Measurements from ENCODE around the gene CD34. TPM values are rescaled to one million over a fixed set of nuclear protein-coding genes. Genes with fewer than 3 reads are reported as not detected.

Gene CD34
- total and polyA plus RNA-seq, 2 donors (not counting 1 experiment from before 2014, with no cell fraction given), result under 0.01 to 0.51 TPM

GRCh38 chr1:207909687-207910086 is 1.2 kb downstream of the CD34 start:
- Histone ChIP-seq H3K4me2 (ENCODE audit: extremely low read depth, insufficient read depth, low read length) (no peak overlapping the region), H3K9me3 (ENCODE audit: control insufficient read depth, insufficient read depth, low read depth, low read length) (no peaks in the 10 kb centered on the region), H3K4me3 (replicated peaks in 1 of 4; ENCODE audit: control extremely low read depth in 1 of 4, insufficient read depth in 1 of 4, low read depth in 3 of 4, low read length in 4 of 4) (no peak overlapping the region), H3K9ac (ENCODE audit: insufficient read depth, low read length) (no peak overlapping the region), H3K27ac (ENCODE audit: insufficient read depth, low read length) (no peak overlapping the region), H4K20me1 (ENCODE audit: control insufficient read depth, extremely low read depth, insufficient read depth, low read length) (no peaks in the 10 kb centered on the region), H3K79me2 (ENCODE audit: control insufficient read depth, insufficient read depth, low read length) (no peaks in the 10 kb centered on the region), H2AFZ (ENCODE audit: low read length) (no peak overlapping the region), H3K27me3 (ENCODE audit: control insufficient read depth, insufficient read depth, low read length) (peaks cover 8% of the 10 kb centered on the region), H3K36me3 (ENCODE audit: control insufficient read depth, insufficient read depth, low read length) (no peaks in the 10 kb centered on the region), H3K4me1 (ENCODE audit: control insufficient read depth, extremely low read depth, insufficient read depth, low read length) (no peaks in the 10 kb centered on the region)
- no peak for TF ChIP-seq CTCF (conservative IDR thresholded peaks at IDR 0.05 in 1 of 2, IDR thresholded peaks at IDR 0.05 in 1 of 2; ENCODE audit: low read depth in 1 of 2, low read length in 2 of 2)
- no peak for TF ChIP-seq EZH2 (IDR thresholded peaks at IDR 0.05; ENCODE audit: low read length, missing control alignments)
- no peak for DNase-seq (ENCODE audit: low read depth in 2 of 2)

GRCh38 chr1:207908107-207908734 is 2.7 kb downstream of the CD34 start:
- no peaks in the 10 kb centered on the region for H4K20me1 ChIP-seq (ENCODE audit: control insufficient read depth, extremely low read depth, insufficient read depth, low read length)
- no peaks in the 10 kb centered on the region for H3K9me3 ChIP-seq (ENCODE audit: control insufficient read depth, insufficient read depth, low read depth, low read length)
- H3K79me2 ChIP-seq (ENCODE audit: control insufficient read depth, insufficient read depth, low read length), result no peaks in the 10 kb centered on the region
- no peak overlapping the region for H3K27ac ChIP-seq (ENCODE audit: insufficient read depth, low read length)
- H3K9ac ChIP-seq (ENCODE audit: insufficient read depth, low read length), result no peak overlapping the region
- H3K4me3 ChIP-seq (replicated peaks in 1 of 4; ENCODE audit: control extremely low read depth in 1 of 4, insufficient read depth in 1 of 4, low read depth in 3 of 4, low read length in 4 of 4), result no peak overlapping the region
- TF ChIP-seq EZH2 (IDR thresholded peaks at IDR 0.05; ENCODE audit: low read length, missing control alignments), result no peak
- no peak for TF ChIP-seq CTCF (conservative IDR thresholded peaks at IDR 0.05 in 1 of 2, IDR thresholded peaks at IDR 0.05 in 1 of 2; ENCODE audit: low read depth in 1 of 2, low read length in 2 of 2)
- no peak for DNase-seq (ENCODE audit: low read depth in 2 of 2)
- H3K4me2 ChIP-seq (ENCODE audit: extremely low read depth, insufficient read depth, low read length), result no peak overlapping the region
- H2AFZ ChIP-seq (ENCODE audit: low read length), result no peak overlapping the region
- H3K4me1 ChIP-seq (ENCODE audit: control insufficient read depth, extremely low read depth, insufficient read depth, low read length), result no peaks in the 10 kb centered on the region
- no peaks in the 10 kb centered on the region for H3K36me3 ChIP-seq (ENCODE audit: control insufficient read depth, insufficient read depth, low read length)
- H3K27me3 ChIP-seq (ENCODE audit: control insufficient read depth, insufficient read depth, low read length), result peaks cover 8% of the 10 kb centered on the region

GRCh38 chr1:207904391-207904790 is 6.5 kb downstream of the CD34 start:
- no peaks in the 10 kb centered on the region for H3K36me3 ChIP-seq (ENCODE audit: control insufficient read depth, insufficient read depth, low read length)
- DNase-seq (ENCODE audit: low read depth in 2 of 2), result no peak
- H3K4me2 ChIP-seq (ENCODE audit: extremely low read depth, insufficient read depth, low read length), result no peak overlapping the region
- no peak for TF ChIP-seq CTCF (conservative IDR thresholded peaks at IDR 0.05 in 1 of 2, IDR thresholded peaks at IDR 0.05 in 1 of 2; ENCODE audit: low read depth in 1 of 2, low read length in 2 of 2)
- no peak for TF ChIP-seq EZH2 (IDR thresholded peaks at IDR 0.05; ENCODE audit: low read length, missing control alignments)
- H3K9me3 ChIP-seq (ENCODE audit: control insufficient read depth, insufficient read depth, low read depth, low read length), result no peaks in the 10 kb centered on the region
- H3K27ac ChIP-seq (ENCODE audit: insufficient read depth, low read length), result no peak overlapping the region
- no peaks in the 10 kb centered on the region for H3K4me1 ChIP-seq (ENCODE audit: control insufficient read depth, extremely low read depth, insufficient read depth, low read length)
- H2AFZ ChIP-seq (ENCODE audit: low read length), result no peak overlapping the region
- no peaks in the 10 kb centered on the region for H3K79me2 ChIP-seq (ENCODE audit: control insufficient read depth, insufficient read depth, low read length)
- no peak overlapping the region for H3K4me3 ChIP-seq (replicated peaks in 1 of 4; ENCODE audit: control extremely low read depth in 1 of 4, insufficient read depth in 1 of 4, low read depth in 3 of 4, low read length in 4 of 4)
- H3K9ac ChIP-seq (ENCODE audit: insufficient read depth, low read length), result no peak overlapping the region
- H4K20me1 ChIP-seq (ENCODE audit: control insufficient read depth, extremely low read depth, insufficient read depth, low read length), result no peaks in the 10 kb centered on the region
- no peaks in the 10 kb centered on the region for H3K27me3 ChIP-seq (ENCODE audit: control insufficient read depth, insufficient read depth, low read length)
